H9 (cell line): ENCODE results near the gene TRAF3. TPM values are rescaled to one million over a fixed set of nuclear protein-coding genes. Genes with fewer than 3 reads are reported as not detected.

Experiments used
- DNase-seq: peaks from one replicate; pipeline ENCODE4 v3.0.0-alpha.2; 2017
- H2AFZ ChIP-seq: one replicate; pipeline ENCODE4 v1.6.1; 2013; ENCODE audit warnings: mild to moderate bottlenecking, low read length, control low read depth, moderate library complexity
- H2AK5ac ChIP-seq: 2 replicates; pipeline ENCODE4 v1.6.1; 2013; ENCODE audit warnings: low read length, control low read depth, mixed read lengths; ENCODE audit not compliant: insufficient read length
- H2BK120ac ChIP-seq: one replicate; pipeline ENCODE4 v1.6.1; 2013; ENCODE audit warnings: low read depth, mild to moderate bottlenecking, low read length, control low read depth, inconsistent platforms; ENCODE audit not compliant: poor library complexity, severe bottlenecking
- H2BK12ac ChIP-seq: 2 replicates; pipeline ENCODE4 v1.6.1; 2013; ENCODE audit warnings: low read length, control low read depth, mixed read lengths, low read depth; ENCODE audit not compliant: insufficient read length
- H2BK15ac ChIP-seq: 2 replicates; pipeline ENCODE4 v1.6.1; 2013; ENCODE audit warnings: low read depth, low read length, control low read depth
- H2BK20ac ChIP-seq: one replicate; pipeline ENCODE4 v1.6.1; 2013; ENCODE audit warnings: low read depth, mild to moderate bottlenecking, low read length, control low read depth, inconsistent platforms; ENCODE audit not compliant: poor library complexity, severe bottlenecking
- H2BK5ac ChIP-seq: 2 replicates; pipeline ENCODE4 v1.6.1; 2013; ENCODE audit warnings: low read length, control low read depth, mixed read lengths; ENCODE audit not compliant: insufficient read length
- H3K14ac ChIP-seq: 2 replicates; pipeline ENCODE4 v1.6.1; 2013; ENCODE audit warnings: low read length, control low read depth; ENCODE audit not compliant: insufficient read depth
- H3K18ac ChIP-seq: 2 replicates; pipeline ENCODE4 v1.6.1; 2013; ENCODE audit warnings: low read depth, mild to moderate bottlenecking, mixed read lengths, low read length, control low read depth; ENCODE audit not compliant: insufficient read length
- H3K23ac ChIP-seq: 2 replicates; pipeline ENCODE4 v1.6.1; 2013; ENCODE audit warnings: low read length, control low read depth, mixed read lengths, low read depth; ENCODE audit not compliant: insufficient read length
- H3K23me2 ChIP-seq: 2 replicates; pipeline ENCODE4 v1.6.1; 2013; ENCODE audit warnings: low read depth, mild to moderate bottlenecking, mixed read lengths, low read length, control low read depth; ENCODE audit not compliant: insufficient read length, poor library complexity, severe bottlenecking
- H3K27ac ChIP-seq: 2 replicates; pipeline ENCODE4 v1.5.1; 2013; ENCODE audit warnings: low read length, control low read depth, mixed read lengths, low read depth; ENCODE audit not compliant: insufficient read length
- H3K27me3 ChIP-seq: 2 replicates; pipeline ENCODE4 v1.6.1; 2013; ENCODE audit warnings: low read length, control low read depth, inconsistent platforms; ENCODE audit not compliant: insufficient read depth
- H3K4ac ChIP-seq: 2 replicates; pipeline ENCODE4 v1.6.1; 2013; ENCODE audit warnings: low read depth, mild to moderate bottlenecking, control low read depth, inconsistent platforms, low read length, moderate library complexity
- H3K4me1 ChIP-seq: 2 replicates; pipeline ENCODE4 v1.6.1; 2013; ENCODE audit warnings: low read length, control low read depth, inconsistent platforms; ENCODE audit not compliant: insufficient read depth
- H3K4me2 ChIP-seq: 2 replicates; pipeline ENCODE4 v1.6.1; 2013; ENCODE audit warnings: low read length, control low read depth, mixed read lengths; ENCODE audit not compliant: insufficient read length, insufficient read depth
- H3K56ac ChIP-seq: 2 replicates; pipeline ENCODE4 v1.6.1; 2013; ENCODE audit warnings: low read depth, mild to moderate bottlenecking, mixed read lengths, low read length, control low read depth; ENCODE audit not compliant: insufficient read length
- H3K79me1 ChIP-seq: 2 replicates; pipeline ENCODE4 v1.6.1; 2013; ENCODE audit warnings: low read depth, mild to moderate bottlenecking, moderate library complexity, low read length, control low read depth, inconsistent platforms; ENCODE audit not compliant: insufficient read depth, poor library complexity, severe bottlenecking
- H3K79me2 ChIP-seq: 2 replicates; pipeline ENCODE4 v1.6.1; 2013; ENCODE audit warnings: low read length, control low read depth, inconsistent platforms; ENCODE audit not compliant: insufficient read depth
- H3K9ac ChIP-seq: 2 replicates; pipeline ENCODE4 v1.6.1; 2013; ENCODE audit warnings: low read length, control low read depth, mixed read lengths; ENCODE audit not compliant: insufficient read length; ENCODE audit errors: extremely low read depth
- H3K9me3 ChIP-seq: one replicate; pipeline ENCODE4 v1.6.1; 2013; ENCODE audit warnings: low read depth, low read length, inconsistent platforms; ENCODE audit not compliant: control insufficient read depth
- H3T11ph ChIP-seq: one replicate; pipeline ENCODE4 v1.6.1; 2013; ENCODE audit warnings: mild to moderate bottlenecking, low read length, control low read depth, inconsistent platforms
- H4K20me1 ChIP-seq: one replicate; pipeline ENCODE4 v1.6.1; 2013; ENCODE audit not compliant: control insufficient read depth, insufficient read length, insufficient read depth
- H4K5ac ChIP-seq: 2 replicates; pipeline ENCODE4 v1.6.1; 2013; ENCODE audit warnings: low read depth, mild to moderate bottlenecking, mixed read lengths, low read length, control low read depth; ENCODE audit not compliant: insufficient read length
- H4K8ac ChIP-seq: replicated peaks from 2 replicates; pipeline ENCODE4 v1.6.1; 2013; ENCODE audit warnings: low read length, control low read depth, mixed read lengths, low read depth; ENCODE audit not compliant: insufficient read length
- H4K91ac ChIP-seq: 2 replicates; pipeline ENCODE4 v1.6.1; 2013; ENCODE audit warnings: low read depth, mild to moderate bottlenecking, moderate library complexity, mixed read lengths, low read length, control low read depth; ENCODE audit not compliant: insufficient read length
- H3K27ac Mint-ChIP-seq, 3 experiments: 2 replicates in 2 of 3; 3 replicates in 1 of 3; pipeline ENCODE4 v1.8.0; 2020 to 2021; ENCODE audit warnings: mixed read lengths in 3 of 3, mild to moderate bottlenecking in 1 of 3, moderate library complexity in 1 of 3
- H3K27me3 Mint-ChIP-seq: 2 replicates; pipeline ENCODE4 v1.8.0; 2021; ENCODE audit warnings: low read depth, mild to moderate bottlenecking, moderate library complexity, mixed read lengths
- H3K36me3 Mint-ChIP-seq, 3 experiments: 2 replicates in 2 of 3; 3 replicates in 1 of 3; pipeline ENCODE4 v1.8.0; 2020 to 2021; ENCODE audit warnings: low read depth in 3 of 3, mixed read lengths in 3 of 3; ENCODE audit not compliant: insufficient read depth in 1 of 3
- H3K4me1 Mint-ChIP-seq, 2 experiments: 2 replicates each; pipeline ENCODE4 v1.8.0; 2020; ENCODE audit warnings: mixed read lengths in 2 of 2
- H3K4me3 Mint-ChIP-seq, 2 experiments: 2 replicates in 1 of 2; 3 replicates in 1 of 2; pipeline ENCODE4 v1.8.0; 2020 to 2021; ENCODE audit warnings: mild to moderate bottlenecking in 2 of 2, mixed read lengths in 2 of 2, moderate library complexity in 1 of 2
- H3K9me3 Mint-ChIP-seq, 2 experiments: 2 replicates in 1 of 2; 3 replicates in 1 of 2; pipeline ENCODE4 v1.8.0; 2020; ENCODE audit warnings: mild to moderate bottlenecking in 2 of 2, mixed read lengths in 2 of 2, moderate library complexity in 1 of 2
- CTCF ChIP-seq: fragments of 200-600 bp; sonication (generic); conservative IDR thresholded peaks from 3 replicates; pipeline ENCODE4 v1.8.0; 2021; ENCODE audit warnings: antibody characterized with exemption, mild to moderate bottlenecking
- WGBS: extraction: QIAGEN DNeasy Blood & Tissue Kit; methylation state at CpG from one replicate; pipeline ENCODE4 v1.1.7; 2013; ENCODE audit warnings: missing lambda C conversion rate, low lambda C conversion rate, mixed read lengths; ENCODE audit not compliant: insufficient read length; ENCODE audit errors: extremely low coverage; 5-methylcytosine and 5-hydroxymethylcytosine counted together
- total RNA-seq: library from RNA; stranded (reverse); gene quantifications from 2 replicates; pipeline ENCODE4 v1.2.1, GENCODE V29; 2021

Gene TRAF3
- total RNA-seq, 1 experiment from 2014 or later: 9.6 TPM

GRCh38 chr14:102908766-102909455 is 131.7 kb downstream of the TRAF3 start:
- H3K27ac ChIP-seq: no peak overlapping the region
- no CpG with 5 or more reads among the region's 29 CpGs for WGBS
- no peak for TF ChIP-seq CTCF
- H2BK120ac ChIP-seq: no peak overlapping the region
- no peak overlapping the region for H2BK5ac ChIP-seq
- no peak overlapping the region for H3K4me2 ChIP-seq
- H3K23ac ChIP-seq: no peak overlapping the region
- no peak overlapping the region for H2AK5ac ChIP-seq
- no peak overlapping the region for H2BK15ac ChIP-seq
- peaks cover 22 to 32% (median 28%) of the 10 kb centered on the region in 3 experiments for H3K36me3 Mint-ChIP-seq
- H3K79me1 ChIP-seq: no peaks in the 10 kb centered on the region
- H3K79me2 ChIP-seq: no peaks in the 10 kb centered on the region
- H3K4me1 ChIP-seq: no peaks in the 10 kb centered on the region
- no peaks in the 10 kb centered on the region for H3K27me3 Mint-ChIP-seq
- DNase-seq: no peak
- no peak overlapping the region for H3K4ac ChIP-seq
- no peaks in the 10 kb centered on the region for H3K23me2 ChIP-seq
- H2AFZ ChIP-seq: no peak overlapping the region
- no peaks in the 10 kb centered on the region for H3K9me3 ChIP-seq
- no peak overlapping the region for H3T11ph ChIP-seq
- no peak overlapping the region for H4K5ac ChIP-seq
- H3K27me3 ChIP-seq: no peaks in the 10 kb centered on the region
- H4K91ac ChIP-seq: no peak overlapping the region
- no peak overlapping the region for H3K18ac ChIP-seq
- no peak overlapping the region for H3K56ac ChIP-seq
- no peak overlapping the region for H4K8ac ChIP-seq
- no peaks in the 10 kb centered on the region for H4K20me1 ChIP-seq
- no peaks in the 10 kb centered on the region; a peak in 1 of 4 replicates for H3K4me1 Mint-ChIP-seq
- H3K9me3 Mint-ChIP-seq: peaks cover 16 to 17% of the 10 kb centered on the region in 2 experiments
- H3K4me3 Mint-ChIP-seq: no peak overlapping the region
- peak overlapping the region in 1 of 3 experiments; percentile 82; a peak in 1 of 7 replicates for H3K27ac Mint-ChIP-seq
- no peak overlapping the region for H2BK12ac ChIP-seq
- no peak overlapping the region for H3K14ac ChIP-seq
- no peak overlapping the region for H3K9ac ChIP-seq
- no peak overlapping the region for H2BK20ac ChIP-seq
